Amniotic stem cell (primary cell): ENCODE results near the gene CHCHD6.

Experiments used
- DNase-seq: peaks from one replicate; lab custom pipeline; 2025; lab: John Stamatoyannopoulos, UW

The CHCHD6 gene

DNA sequence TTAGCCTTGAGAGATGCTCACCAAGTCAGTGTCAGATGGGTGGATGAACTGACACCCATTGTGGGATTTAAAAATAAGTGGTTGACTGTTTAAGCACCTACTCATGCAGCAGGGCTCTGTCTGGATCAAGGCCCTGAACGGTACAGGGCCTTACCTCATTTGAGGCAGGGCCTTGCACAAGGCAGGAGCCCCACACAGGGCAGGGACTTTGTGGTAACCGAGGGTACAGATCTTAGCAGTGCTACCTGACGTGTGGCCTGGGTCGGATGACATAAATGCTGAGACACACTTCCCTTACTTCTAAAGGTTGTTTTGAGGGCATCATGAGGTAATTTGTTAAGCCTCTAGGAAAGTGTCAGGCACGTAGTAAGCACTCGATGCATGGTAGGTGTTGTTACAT lies 219.4 kb downstream of the CHCHD6 start:
- DNase-seq, result no peak

DNA sequence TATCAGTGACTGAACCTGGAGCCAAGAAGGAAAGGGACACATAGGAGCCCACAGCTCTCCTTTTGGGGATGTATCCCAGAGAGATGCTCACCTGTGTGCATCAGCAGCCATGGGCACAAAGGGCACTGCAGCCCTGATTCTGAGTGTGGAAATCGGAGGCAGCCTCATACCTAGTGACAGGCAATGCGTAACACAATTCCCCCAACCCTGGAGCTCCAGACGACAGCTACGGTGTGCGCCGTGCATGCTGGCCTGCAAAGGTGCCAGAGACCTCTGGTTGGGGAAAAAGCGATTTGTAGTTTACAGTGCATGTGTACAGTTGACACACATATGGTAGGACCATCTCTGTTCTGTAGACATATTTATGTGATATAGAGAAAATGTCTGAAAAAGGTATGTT lies 219.9 kb downstream of the CHCHD6 start:
- DNase-seq, result no peak

DNA sequence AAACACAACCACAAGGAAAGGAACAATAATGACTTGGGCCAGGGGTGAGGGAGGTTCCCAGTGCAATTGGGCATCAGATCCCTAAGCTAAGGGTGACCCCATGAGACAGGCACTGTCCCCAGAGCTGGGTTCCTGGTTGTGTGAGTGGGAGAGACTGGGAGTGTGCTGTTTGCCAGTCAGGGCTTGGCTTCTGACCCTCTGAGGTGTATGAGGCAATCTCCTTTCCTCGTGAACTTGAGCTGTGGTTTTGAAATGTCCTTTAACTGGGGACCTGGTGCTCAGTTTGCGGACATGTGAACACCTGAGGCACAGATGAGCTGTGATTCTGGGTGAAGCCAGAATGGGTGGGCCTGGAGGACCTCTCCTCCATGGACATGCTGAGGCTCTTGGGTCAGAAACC lies 220.4 kb downstream of the CHCHD6 start:
- DNase-seq, result no peak

DNA sequence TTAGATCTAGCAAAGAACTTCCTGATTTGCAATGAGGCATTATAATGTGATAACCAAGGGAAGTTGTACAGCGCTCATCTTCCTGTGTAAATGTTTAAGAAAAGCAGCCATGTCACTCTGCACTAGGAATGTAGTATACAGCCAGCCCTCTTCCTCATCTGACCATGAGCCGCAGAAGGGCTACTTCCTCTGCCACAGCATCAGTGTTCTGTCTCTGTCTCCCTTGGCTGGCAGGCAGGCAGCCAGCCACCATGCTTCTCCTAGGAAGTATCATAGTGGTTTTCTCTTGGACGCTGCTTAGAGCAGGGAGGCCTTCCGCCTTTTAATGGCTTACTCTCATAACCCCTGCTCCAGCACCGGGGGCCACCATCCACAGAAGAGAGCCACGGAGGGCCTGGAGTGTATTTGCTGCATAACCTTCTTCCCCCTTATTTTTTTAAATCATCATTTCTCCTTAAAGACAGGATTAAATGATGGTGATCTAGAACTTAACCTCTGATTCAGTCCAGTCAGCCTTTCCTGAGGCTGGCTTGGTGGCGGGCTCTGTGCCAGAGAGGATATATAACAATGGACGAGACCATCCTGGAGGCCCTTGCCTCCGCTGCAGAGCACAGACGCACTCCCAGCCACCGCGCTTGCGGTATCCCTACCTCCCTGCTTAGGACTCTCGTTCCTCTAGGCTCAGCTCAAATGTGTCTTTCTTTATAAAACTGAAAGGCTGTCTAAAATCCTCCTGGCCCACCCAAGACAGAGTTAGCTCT lies 221.6 kb downstream of the CHCHD6 start:
- no peak for DNase-seq

DNA sequence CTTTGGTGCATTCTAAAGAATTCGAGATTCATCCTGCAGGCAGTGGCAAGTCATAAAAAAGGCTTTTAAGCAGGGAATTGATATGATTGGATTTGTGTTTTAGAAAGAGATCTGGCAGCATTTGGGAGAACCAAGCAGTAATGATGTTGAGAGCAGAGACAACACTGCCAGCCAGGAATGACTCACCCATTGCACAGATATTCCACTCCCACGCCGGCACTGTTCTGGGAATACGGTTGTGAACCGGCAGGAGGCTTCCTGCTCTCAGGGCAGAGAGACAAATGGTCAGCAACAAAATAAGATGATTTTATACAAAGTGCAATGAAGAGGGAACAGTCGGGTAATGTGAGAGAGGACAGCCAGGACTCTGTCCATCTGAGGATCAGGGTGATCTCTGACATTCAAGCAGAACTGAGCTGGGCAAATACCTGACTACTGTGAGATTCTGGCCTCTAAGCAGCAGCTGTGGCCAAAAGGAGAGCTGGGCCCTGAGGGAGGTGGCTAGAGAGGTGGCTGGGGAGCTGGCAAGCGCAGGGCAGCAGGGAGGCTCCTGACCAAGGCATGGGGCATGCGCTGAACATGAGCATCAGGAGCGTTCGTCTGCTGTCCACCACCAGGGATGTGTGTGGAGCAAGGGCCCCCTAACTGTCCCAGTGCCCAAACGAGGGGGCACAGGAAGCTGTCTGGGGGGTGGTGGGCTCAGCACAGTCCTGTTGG lies 222.8 kb downstream of the CHCHD6 start:
- DNase-seq, result peak; percentile 81

DNA sequence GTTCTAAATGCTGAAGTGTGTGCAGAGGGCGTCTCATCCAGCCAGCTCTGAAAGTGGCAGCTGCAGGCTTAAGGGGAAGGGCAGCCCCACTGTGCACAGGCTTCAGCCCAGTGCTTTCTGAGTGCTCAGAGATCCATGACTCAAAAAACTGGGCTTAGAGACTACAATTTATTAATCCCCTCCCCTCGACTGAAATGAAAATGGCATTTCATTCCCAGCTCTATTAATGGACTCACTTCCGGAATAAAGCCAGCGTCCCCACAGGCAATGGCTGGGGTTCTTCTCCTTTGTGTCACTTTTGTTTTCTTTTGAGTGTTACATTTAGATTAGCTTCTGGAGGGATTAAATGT lies 223.3 kb downstream of the CHCHD6 start:
- DNase-seq, result no peak

DNA sequence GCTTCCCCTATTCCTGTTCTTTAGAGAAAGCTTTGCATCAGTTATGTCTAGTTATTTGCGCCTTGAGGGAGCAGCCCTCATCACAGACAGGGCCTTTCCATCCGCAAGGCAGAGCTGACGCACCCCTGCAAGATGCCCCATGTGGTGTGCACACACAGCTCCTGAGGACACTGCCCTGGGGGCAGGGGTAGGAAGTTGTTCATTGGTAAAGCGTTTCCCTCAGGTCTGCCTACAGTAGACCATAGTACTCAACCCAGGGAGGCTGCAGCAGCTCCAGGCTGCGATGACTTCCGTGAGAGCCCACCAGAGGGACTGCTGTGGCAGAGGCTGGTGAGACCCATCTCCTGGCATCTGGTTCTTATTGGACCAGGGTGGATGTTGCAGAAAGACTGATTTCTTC lies 223.8 kb downstream of the CHCHD6 start:
- DNase-seq, result no peak

DNA sequence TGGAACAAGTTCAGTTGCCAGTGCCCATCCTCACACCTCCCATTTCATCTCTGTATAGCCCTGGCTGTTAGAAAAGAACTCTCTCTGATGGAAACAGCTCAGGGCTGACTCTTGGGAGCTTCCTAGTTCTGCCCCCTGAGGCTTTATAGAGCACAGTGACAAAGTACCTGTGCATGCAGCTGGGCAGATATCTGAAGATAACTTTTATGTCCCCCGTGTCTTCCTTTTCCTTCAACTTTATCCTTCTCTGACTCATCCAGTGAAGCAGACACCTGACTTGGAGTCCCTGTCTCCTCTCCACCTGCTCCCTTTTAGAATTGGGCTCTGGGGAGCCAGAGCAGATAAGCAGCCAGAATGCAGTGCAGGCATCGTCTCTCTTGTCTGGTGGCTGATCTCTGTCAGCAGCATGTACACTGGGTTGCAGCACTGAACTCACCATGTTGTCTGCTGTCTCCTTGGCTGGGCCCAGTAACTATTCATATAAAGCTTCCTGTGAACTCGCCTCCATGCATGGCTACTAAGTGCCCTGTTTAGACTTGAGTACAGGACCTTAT lies 225.0 kb downstream of the CHCHD6 start:
- no peak for DNase-seq

DNA sequence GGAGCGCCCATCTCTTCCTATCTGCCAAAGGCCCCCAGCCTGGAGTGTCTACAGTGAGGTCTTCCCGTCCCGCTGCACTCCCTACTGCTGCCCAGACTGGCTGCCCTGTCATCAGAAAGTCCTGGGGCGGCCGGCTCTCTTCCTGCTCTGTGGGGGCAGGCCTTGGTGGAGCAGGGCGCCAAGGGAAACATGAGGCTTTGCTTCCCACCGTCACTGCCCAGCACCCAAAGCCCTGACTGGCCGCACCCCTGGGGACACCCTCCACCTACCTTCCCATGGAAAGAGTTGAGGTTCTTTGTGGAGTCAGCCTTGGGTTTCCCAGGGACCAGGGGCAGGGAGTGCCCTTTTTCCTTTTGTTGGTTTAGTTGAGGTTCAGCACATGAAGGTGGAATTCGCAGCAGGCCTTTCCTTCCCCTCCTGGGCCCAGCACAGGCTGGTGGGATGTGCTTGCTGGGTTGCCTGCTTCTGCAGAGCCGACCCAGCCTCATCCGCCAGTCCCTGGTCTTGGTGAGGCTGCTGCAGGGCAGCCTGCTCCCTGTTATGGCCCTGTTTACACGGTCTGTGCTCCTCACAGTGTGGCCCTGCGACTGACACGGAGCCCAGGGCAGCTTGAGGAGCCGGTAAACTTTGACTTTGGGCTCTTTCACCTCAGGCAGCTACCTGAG lies 227.0 kb downstream of the CHCHD6 start:
- DNase-seq, result no peak

DNA sequence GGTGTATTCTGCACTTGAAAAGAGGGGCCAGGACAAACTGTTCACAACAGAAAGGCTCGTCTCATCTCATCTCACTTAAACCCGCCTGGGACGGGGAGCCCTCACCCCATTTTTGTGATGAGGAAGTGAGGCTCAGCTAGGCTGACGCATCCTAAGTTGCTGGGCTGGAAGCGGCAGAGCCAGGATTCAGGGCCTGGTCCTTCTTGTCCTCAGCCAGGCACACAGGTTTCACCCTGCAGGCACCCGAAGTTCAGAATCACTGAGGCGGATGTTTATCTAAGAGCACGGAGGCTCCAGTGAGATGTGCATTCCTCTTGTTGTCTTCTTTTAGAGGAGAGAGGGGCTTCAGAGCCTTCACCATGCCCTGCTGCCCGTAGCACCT lies 227.8 kb downstream of the CHCHD6 start:
- DNase-seq, result no peak

DNA sequence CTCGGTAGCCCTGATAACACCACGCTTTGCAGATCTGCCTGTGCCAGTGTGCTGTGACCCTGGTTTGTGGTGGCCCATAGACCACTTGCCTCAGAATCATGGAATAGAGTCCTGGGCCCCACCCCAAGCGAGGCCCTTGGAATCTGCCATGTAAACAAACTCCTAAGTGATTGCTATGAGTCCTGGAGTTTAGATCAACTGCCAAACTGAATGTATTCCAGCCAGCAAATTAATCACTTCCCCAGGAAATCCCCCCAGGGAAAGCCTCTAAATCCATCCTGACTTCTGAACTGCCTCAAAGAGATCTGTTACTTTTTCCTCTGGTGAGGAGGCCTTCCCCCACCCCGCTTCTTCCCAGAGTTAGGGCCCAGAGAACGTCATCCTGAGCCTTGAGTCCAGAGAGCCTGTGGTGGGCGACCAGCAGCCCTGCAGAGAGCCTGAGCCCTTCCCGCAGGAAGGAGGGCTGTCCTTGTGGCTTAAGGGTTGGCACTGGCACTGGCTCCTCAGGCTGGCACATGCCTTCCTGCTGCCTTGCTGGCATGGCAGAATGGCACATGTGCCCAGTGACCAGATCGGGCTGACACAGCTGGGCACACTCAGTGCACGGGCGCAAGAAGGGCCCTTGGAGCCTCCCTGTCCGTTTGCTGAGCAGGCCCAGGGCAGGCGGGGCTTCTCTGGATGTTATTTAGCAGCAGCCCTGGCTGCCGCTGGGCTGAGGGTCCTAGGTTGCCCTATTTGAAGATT lies 228.3 kb downstream of the CHCHD6 start:
- no peak for DNase-seq

DNA sequence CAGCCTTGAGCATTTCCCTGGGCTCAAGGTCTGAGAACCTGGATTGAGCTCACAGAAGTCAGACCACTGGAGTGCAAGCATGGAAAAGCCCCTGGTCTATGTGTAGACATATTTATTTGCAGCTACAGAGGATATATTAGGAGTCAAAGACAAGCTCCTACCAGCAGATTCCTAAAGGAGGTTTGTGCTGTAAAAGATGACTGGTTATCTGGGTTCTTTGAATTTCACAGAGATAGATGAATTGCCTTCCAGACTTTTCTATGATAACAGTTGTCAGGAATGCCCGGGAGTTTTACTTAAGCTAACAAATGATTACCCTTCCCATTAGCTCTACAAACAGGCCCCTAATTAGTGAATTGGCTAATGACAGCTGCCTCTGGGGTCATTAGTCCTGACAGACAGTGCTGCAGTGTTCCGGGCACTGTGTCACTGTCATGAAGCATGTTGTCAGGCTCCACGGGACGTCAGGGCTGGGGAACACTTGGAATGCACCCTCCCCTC lies 230.0 kb downstream of the CHCHD6 start:
- no peak for DNase-seq

DNA sequence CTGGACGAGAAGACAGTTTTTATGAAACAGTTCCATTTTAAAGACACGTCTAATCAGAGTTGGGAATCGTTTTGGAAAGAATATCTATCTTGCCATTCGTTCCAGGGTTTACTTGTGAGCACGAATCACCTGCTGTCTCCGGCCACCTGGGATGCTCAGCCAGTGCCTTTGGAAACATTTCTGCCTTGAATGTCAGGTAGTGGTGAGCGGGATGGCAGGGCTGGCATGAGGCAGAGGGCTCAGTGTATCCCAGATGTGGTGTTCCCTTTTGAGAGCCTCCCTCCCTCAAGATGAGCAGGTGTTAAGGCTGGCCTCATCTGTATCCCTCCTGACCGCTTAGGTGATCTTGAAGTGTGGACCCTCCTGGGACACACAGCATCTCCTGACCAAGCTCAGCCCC lies 231.0 kb downstream of the CHCHD6 start:
- DNase-seq, result no peak

DNA sequence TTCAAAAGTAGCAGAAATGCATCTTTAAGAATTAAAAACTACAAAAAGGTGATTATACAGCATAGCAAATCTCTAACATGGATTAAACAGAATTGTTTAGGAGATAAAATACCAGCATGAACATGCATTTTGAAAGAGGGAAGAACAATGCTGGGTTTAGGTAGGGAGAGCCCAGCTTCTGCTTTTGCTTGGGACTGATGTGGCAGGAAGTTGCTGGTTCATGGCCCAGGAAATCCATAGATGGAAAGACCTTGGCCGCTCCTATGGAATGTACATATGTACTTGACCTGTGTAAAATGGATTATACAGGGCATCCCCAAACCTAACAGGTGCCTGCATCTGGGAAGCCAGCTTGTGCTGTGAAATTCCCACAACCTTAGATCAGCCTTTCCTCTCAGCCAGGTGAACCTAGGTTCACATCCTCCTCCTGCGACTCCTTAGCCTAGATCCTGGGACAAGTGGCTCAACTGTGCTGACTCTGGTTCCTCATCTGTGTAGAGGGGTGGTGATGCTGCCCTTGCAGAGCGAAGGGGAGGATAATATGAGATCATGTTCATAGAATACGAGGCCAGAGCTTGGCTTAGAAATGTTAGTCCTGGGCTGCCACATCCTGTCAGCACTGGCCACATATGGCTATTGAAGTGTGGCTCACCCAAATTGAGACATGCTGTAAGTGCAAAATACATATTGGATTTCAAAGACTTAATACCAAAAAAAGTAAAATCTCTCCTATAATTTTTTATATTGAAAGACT lies 231.9 kb downstream of the CHCHD6 start:
- no peak for DNase-seq

DNA sequence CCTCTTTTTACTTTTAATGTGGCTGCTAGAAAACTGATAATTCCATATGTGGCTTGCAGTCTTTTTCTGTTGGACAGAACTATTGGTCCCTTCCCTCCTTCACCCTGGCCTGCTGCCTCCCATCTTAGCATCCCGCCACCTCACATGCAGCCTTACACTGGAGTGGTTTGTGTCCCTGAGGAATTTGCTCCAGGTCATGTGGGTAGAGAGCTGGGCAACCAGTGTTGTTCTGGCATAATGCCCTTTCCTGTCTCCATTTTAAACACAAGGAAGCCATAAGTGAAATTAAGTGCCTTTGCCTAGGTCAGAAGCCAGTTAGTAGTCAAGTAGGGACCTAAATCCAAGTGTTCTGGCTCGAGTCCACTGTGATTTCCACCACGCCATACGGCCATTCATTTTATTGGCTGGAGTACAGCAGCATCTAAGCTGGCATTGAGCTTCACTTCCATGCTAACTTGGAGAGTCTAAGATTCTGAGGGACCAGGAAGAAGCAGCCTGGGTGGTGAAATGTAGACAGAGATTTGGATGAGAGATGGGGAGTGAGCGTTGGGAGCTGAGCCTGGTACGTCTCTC lies 232.9 kb downstream of the CHCHD6 start:
- no peak for DNase-seq

DNA sequence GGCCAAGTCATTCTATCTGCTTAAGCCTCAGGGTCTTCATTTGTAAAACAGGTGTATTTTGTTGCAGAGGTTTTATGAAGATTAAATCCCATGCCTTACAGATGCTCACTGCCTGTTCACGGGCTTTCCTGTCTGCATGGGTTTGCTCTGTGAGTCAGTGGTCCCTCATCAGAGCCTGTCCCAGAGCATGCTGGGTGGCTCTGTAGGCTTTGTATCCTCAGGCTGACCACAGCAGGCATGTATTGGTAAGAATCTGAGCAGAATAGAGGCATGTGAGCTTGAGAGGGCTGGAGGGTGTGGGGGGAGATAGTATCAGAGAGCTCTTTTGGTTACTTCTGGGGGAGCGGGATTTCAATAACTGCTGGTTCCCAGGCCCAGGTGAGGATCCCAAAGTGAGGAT lies 233.5 kb downstream of the CHCHD6 start:
- DNase-seq, result no peak

DNA sequence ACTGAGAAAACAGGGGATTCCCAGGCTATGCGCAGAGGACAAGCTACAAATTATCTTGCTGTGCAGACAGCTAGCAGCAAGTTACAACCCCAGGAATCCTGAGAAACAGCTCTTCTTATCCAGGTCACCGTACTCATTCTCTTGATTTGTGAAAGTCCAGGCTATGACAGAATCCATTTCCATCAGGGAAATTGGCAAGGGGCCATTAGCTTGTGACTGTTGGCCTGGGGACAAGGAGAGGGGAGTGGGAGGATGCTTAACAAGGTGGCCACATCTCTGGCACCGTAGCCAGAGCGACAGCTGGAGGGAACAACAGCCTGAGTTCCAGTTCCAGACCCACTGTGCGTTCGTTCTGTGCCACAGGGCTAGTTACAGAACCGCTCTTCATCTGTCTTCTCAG lies 233.9 kb downstream of the CHCHD6 start:
- no peak for DNase-seq

DNA sequence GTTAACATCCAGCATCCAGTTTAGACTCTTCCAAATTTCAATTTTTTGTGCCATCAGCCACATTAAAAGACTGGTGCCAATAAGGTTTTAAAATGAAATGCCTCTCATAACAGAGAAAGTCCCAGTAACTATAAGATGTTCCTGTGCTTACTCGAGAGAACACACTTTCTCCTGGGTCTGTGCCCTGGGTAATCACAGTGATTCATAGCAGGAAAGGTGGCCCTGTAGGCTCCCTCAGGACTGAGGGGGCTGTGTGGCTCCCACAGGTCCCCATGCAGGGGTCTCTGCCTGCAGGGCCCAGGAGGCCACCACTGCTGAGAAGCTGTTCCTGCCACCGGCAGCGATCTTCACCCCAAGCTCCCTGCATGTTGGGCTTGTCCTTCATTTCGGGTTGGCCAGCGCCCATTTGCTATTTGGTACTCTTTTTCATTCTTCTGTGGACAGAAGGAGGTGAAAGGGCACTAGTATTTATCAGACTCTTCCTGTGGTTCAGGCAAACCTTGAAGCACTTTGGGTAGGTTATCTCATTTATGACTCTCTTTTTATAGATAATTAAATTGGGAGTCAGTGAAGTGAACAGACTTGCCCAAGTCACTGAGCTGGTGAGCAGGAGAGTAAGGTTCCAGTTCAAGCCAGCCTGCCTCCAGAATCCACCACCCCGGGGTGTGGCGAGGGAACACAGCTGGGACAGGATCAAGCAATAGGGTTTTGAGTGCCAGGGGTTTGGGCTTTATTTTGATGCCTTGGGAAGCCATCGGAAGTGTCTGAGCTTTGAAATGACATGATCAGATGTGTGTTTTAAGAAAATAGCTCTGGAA lies 234.7 kb downstream of the CHCHD6 start:
- no peak for DNase-seq

DNA sequence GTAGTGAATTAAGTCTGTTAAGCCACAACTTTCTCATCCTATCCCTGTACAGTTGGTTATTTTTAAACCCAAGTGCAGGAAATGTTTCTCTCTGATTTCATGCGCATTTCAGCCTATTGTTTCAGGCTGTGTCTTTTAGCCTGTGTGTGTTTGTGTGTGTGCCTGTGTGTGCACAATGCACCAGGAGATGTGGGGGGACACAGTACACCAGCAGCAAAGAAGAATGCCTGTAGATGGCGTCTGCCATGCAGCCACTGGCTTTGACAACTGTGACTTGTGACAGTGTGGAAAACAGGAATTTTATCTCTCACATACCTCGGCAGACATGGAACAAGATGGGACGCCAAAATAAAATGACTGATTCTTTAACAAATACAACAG lies 235.3 kb downstream of the CHCHD6 start:
- no peak for DNase-seq

DNA sequence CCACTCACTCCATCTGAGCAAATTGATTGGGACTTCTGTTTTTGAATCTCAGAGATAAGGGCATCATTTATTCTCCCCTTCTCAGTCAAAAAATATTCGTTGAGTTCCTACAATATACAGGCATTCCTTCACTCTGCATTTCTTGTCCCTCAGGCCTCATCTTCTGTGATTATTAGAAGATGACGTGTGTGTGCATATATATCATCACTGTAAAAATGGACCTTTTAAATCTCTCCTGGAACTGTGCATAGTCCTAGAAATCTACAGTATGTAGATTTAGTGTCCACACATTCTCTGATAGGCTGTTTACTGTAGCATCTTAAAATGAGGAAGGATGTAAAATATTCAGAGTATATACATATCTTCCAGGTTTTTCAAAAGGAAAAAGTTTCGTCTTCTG lies 235.7 kb downstream of the CHCHD6 start:
- DNase-seq, result no peak
